GM12872 (cell line): ENCODE data around the gene ZFAND2A.

ENCODE experiments used
- TF ChIP-seq, protein P1 (sequence below): IDR thresholded peaks from 3 replicates; pipeline ENCODE4 v1.5.1; 2011; ENCODE audit warnings: low read depth, mild to moderate bottlenecking, low read length, moderate library complexity; ENCODE audit not compliant: insufficient read depth

The ZFAND2A gene

GRCh38 chr7:1193593-1194424 lies 33.8 kb upstream of the ZFAND2A start:
- TF ChIP-seq, protein P1, sequence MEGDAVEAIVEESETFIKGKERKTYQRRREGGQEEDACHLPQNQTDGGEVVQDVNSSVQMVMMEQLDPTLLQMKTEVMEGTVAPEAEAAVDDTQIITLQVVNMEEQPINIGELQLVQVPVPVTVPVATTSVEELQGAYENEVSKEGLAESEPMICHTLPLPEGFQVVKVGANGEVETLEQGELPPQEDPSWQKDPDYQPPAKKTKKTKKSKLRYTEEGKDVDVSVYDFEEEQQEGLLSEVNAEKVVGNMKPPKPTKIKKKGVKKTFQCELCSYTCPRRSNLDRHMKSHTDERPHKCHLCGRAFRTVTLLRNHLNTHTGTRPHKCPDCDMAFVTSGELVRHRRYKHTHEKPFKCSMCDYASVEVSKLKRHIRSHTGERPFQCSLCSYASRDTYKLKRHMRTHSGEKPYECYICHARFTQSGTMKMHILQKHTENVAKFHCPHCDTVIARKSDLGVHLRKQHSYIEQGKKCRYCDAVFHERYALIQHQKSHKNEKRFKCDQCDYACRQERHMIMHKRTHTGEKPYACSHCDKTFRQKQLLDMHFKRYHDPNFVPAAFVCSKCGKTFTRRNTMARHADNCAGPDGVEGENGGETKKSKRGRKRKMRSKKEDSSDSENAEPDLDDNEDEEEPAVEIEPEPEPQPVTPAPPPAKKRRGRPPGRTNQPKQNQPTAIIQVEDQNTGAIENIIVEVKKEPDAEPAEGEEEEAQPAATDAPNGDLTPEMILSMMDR = peak; percentile 46; the same call in 2 of the 3 replicates

DNA sequence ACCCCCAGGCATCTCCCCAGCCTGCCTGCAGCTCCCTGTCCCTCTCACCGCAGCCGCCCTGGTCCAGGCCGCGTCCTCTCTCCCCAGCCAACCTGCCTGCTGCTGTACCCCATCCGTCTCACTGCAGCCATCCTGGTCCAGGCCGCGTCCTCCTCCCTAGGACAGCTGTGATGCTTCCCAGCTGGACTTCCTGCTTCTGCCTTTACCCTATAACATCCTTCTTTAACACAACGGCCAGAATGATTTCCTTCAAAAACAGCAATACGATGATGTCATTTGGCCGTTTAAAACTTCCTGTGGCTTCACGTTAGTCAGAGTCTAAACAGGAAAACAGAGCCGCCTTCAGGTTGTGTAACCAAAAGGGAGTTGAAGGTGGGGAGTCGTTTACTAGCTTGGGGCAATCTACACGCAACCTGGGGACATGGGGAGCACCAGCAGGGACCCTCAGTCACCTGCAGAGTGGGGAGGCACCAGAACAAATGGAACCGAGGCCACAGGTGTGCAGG lies 32.2 kb upstream of the ZFAND2A start:
- TF ChIP-seq, protein P1 = no peak

- TF ChIP-seq, protein P1 = no peak
Measured at GRCh38 chr7:1189986-1190772, 30.2 kb upstream of the ZFAND2A start.

DNA sequence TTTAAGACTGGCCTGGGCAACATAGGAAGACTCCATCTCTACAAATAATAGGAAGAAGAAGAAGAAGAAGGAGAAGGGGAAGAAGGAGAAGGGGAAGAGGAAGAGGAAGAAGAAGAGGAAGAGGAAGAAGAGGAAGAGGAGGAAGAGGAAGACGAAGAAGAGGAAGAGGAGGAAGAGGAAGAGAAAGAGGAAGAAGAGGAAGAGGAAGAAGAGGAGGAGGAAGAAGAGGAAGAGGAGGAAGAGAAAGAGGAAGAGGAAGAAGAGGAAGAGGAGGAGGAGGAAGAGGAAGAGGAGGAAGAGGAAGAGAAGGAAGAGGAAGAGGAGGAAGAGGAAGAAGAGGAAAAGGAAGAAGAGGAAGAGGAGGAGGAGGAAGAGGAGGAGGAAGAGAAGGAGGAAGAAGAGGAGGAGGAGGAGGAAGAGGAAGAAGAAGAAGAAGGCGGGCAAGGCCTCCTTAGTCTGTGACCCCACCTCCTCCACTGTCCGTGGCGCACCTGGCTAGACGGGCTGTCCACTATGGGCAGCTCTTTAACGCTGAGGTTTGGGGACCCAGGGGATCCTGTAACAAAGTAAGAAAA lies 28.8 kb upstream of the ZFAND2A start:
- TF ChIP-seq, protein P1 = no peak

DNA sequence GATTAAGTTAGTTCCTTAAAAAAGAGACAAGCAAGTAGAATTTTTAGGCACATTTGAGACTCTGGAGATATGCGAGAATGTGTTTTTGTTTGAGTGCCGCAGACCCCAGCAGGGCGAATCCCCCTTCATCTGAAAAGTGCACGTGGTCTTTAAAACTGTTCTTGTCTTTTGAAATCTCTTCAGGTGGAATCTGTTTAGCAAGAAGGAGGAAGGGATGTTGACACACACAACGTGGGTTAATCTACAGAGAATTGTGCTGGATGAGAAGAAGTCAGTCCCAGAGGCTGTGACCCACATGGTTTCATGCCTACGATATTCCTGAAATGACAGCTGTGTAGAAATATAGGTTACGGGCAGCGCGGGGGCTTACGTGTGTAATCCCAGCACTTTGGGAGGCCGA lies 27.1 kb upstream of the ZFAND2A start:
- TF ChIP-seq, protein P1 = no peak

- TF ChIP-seq, protein P1 = no peak
Measured at GRCh38 chr7:1181640-1182039, 21.6 kb upstream of the ZFAND2A start.

DNA sequence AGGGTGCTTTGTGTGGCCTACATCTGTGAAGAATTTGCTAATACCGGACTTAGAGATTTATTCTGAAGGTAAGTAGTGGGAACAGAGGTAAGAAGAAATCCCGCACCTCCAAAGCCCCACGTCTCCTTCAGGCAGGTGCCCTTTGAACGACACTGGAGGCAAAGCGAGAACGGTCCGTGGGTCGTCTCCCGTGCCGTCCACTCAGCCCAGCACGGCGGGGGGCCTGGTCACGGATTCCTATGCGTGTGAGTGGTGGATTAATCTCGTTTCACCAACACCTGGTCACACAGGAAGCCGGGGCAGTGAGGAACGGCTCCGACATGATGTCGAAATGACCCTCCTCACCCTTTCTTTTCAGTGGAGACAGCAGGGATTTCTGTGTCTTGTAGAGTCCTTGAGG lies 21.0 kb upstream of the ZFAND2A start:
- TF ChIP-seq, protein P1 = no peak
